Measurements from ENCODE around the gene VOPP1.

The VOPP1 gene

GRCh38 chr7:55568613-55569268, 3.6 kb downstream of the VOPP1 start:
- no peak overlapping the region for H3K4me3 ChIP-seq (ENCODE audit: low read depth, low read length)
- no peak for DNase-seq (ENCODE audit: low read depth)
- TF ChIP-seq, protein P1, sequence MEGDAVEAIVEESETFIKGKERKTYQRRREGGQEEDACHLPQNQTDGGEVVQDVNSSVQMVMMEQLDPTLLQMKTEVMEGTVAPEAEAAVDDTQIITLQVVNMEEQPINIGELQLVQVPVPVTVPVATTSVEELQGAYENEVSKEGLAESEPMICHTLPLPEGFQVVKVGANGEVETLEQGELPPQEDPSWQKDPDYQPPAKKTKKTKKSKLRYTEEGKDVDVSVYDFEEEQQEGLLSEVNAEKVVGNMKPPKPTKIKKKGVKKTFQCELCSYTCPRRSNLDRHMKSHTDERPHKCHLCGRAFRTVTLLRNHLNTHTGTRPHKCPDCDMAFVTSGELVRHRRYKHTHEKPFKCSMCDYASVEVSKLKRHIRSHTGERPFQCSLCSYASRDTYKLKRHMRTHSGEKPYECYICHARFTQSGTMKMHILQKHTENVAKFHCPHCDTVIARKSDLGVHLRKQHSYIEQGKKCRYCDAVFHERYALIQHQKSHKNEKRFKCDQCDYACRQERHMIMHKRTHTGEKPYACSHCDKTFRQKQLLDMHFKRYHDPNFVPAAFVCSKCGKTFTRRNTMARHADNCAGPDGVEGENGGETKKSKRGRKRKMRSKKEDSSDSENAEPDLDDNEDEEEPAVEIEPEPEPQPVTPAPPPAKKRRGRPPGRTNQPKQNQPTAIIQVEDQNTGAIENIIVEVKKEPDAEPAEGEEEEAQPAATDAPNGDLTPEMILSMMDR (IDR thresholded peaks at IDR 0.05; ENCODE audit: low read depth, low read length): no peak
- TF ChIP-seq POLR2A (IDR thresholded peaks at IDR 0.05; ENCODE audit: extremely low read depth, insufficient read length) (no peak), MAX (IDR thresholded peaks at IDR 0.05; ENCODE audit: low read depth, low read length) (no peak), MYC (IDR thresholded peaks at IDR 0.05; ENCODE audit: low read depth, low read length) (no peak)

GRCh38 chr7:55567571-55567970, 4.7 kb downstream of the VOPP1 start:
- no peak overlapping the region for H3K4me3 ChIP-seq (ENCODE audit: low read depth, low read length)
- no peak for TF ChIP-seq MAX (IDR thresholded peaks at IDR 0.05; ENCODE audit: low read depth, low read length)
- no peak for TF ChIP-seq POLR2A (IDR thresholded peaks at IDR 0.05; ENCODE audit: extremely low read depth, insufficient read length)
- TF ChIP-seq, protein P1 (IDR thresholded peaks at IDR 0.05; ENCODE audit: low read depth, low read length): no peak
- no peak for TF ChIP-seq MYC (IDR thresholded peaks at IDR 0.05; ENCODE audit: low read depth, low read length)
- DNase-seq (ENCODE audit: low read depth): no peak

DNA sequence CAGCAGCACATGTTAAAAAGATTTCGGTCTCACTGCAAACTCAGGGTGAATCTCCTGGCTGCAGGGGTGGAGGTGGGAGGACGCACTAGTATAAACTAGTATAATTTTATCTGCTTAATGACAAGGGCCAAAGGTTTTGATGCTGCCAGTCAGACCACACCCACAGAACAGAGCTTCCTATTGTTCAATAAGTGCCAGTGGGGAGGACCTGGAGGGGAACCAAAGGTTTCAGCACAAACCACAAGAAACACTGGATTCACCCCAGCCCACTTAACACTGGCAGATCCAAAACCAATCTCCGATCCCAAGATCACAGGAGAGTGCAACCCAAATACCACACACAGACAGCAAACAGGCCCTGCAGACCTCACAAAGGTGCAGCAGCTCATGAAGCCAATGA, 6.6 kb downstream of the VOPP1 start:
- TF ChIP-seq MAX (IDR thresholded peaks at IDR 0.05; ENCODE audit: low read depth, low read length) (no peak), POLR2A (IDR thresholded peaks at IDR 0.05; ENCODE audit: extremely low read depth, insufficient read length) (no peak)
- TF ChIP-seq, protein P1 (IDR thresholded peaks at IDR 0.05; ENCODE audit: low read depth, low read length): no peak
- H3K4me3 ChIP-seq (ENCODE audit: low read depth, low read length): no peak overlapping the region
- DNase-seq (ENCODE audit: low read depth): no peak

GRCh38 chr7:55563596-55564325, 8.5 kb downstream of the VOPP1 start:
- TF ChIP-seq MYC (IDR thresholded peaks at IDR 0.05; ENCODE audit: low read depth, low read length): no peak
- TF ChIP-seq, protein P1 (IDR thresholded peaks at IDR 0.05; ENCODE audit: low read depth, low read length): no peak
- no peak for TF ChIP-seq POLR2A (IDR thresholded peaks at IDR 0.05; ENCODE audit: extremely low read depth, insufficient read length)
- no peak for TF ChIP-seq MAX (IDR thresholded peaks at IDR 0.05; ENCODE audit: low read depth, low read length)
- no peak for DNase-seq (ENCODE audit: low read depth)
- no peak overlapping the region for H3K4me3 ChIP-seq (ENCODE audit: low read depth, low read length)

- TF ChIP-seq POLR2A (IDR thresholded peaks at IDR 0.05; ENCODE audit: extremely low read depth, insufficient read length) (no peak), MAX (IDR thresholded peaks at IDR 0.05; ENCODE audit: low read depth, low read length) (no peak), MYC (IDR thresholded peaks at IDR 0.05; ENCODE audit: low read depth, low read length) (no peak)
- TF ChIP-seq, protein P1 (IDR thresholded peaks at IDR 0.05; ENCODE audit: low read depth, low read length): no peak
- no peak overlapping the region for H3K4me3 ChIP-seq (ENCODE audit: low read depth, low read length)
- DNase-seq (ENCODE audit: low read depth): peak; percentile 34
Observed at GRCh38 chr7:55561690-55562089, 10.6 kb downstream of the VOPP1 start.

Measured in NB4 (cell line).